K562 (cell line): ENCODE results near the gene ANO10. TPM values are rescaled to one million over a fixed set of nuclear protein-coding genes. Genes with fewer than 3 reads are reported as not detected.

ENCODE experiments used
- ARID1B ChIP-seq: fragments of 450-650 bp; IDR thresholded peaks from 2 replicates; pipeline ENCODE4 v1.6.1; 2016; ENCODE audit warnings: antibody characterized with exemption, mild to moderate bottlenecking, inconsistent platforms
- ARID3B ChIP-seq: fragments of 250-450 bp; sonication (Bioruptor Pico); IDR thresholded peaks from 2 replicates; pipeline ENCODE4 v1.4.0; 2020; ENCODE audit warnings: borderline replicate concordance
- ATF1 ChIP-seq, 2 experiments: fragments of 450-650 bp in 1 of 2; IDR thresholded peaks; 2 replicates each; pipeline ENCODE4 v1.6.1; 2016; ENCODE audit warnings: missing compliant biosample characterization in 1 of 2, missing genetic modification characterization in 1 of 2
- BRD4 ChIP-seq: fragments of 200-600 bp; sonication (generic); IDR thresholded peaks from 2 replicates; pipeline ENCODE4 v1.6.1; 2017; ENCODE audit warnings: inconsistent platforms
- CXXC5 ChIP-seq: fragments of 250-450 bp; sonication (Bioruptor Pico); IDR thresholded peaks from 2 replicates; pipeline ENCODE4 v1.8.0; 2022; ENCODE audit warnings: inconsistent platforms, mild to moderate bottlenecking, moderate library complexity
- FOSL1 ChIP-seq: fragments of 200-800 bp; sonication (Bioruptor generic); conservative IDR thresholded peaks from 2 replicates; pipeline ENCODE4 v1.6.1; 2016; ENCODE audit warnings: missing genetic modification characterization, missing compliant biosample characterization
- ILK ChIP-seq: fragments of 450-650 bp; IDR thresholded peaks from 2 replicates; pipeline ENCODE4 v1.6.1; 2016; ENCODE audit warnings: missing genetic modification characterization, low read depth, mild to moderate bottlenecking, missing compliant biosample characterization, moderate library complexity, borderline replicate concordance
- LCOR ChIP-seq: sonication (generic); formaldehyde crosslinking; IDR thresholded peaks from 2 replicates; pipeline ENCODE4 v1.8.0; 2022; ENCODE audit warnings: mild to moderate bottlenecking, missing genetic modification reagents
- NCOA4 ChIP-seq: fragments of 450-650 bp; IDR thresholded peaks from 2 replicates; pipeline ENCODE4 v1.6.1; 2018; ENCODE audit warnings: mild to moderate bottlenecking; ENCODE audit not compliant: partially characterized antibody
- NFE2L1 ChIP-seq: fragments of 450-650 bp; IDR thresholded peaks from 2 replicates; pipeline ENCODE4 v1.6.1; 2016; ENCODE audit warnings: missing genetic modification characterization, low read depth, mild to moderate bottlenecking, missing compliant biosample characterization, moderate library complexity, borderline replicate concordance
- PHF20 ChIP-seq: fragments of 450-650 bp; IDR thresholded peaks from 2 replicates; pipeline ENCODE4 v1.6.1; 2018; ENCODE audit not compliant: partially characterized antibody
- POLR2H ChIP-seq: IDR thresholded peaks from 2 replicates; pipeline ENCODE4 v1.6.1; 2016; ENCODE audit warnings: missing genetic modification characterization, low read depth, mild to moderate bottlenecking, control low read depth, missing compliant biosample characterization, moderate library complexity
- PURB ChIP-seq: sonication (generic); formaldehyde crosslinking; IDR thresholded peaks from 2 replicates; pipeline ENCODE4 v1.9.0; 2021; ENCODE audit warnings: low read depth, mild to moderate bottlenecking, missing genetic modification reagents
- STAG1 ChIP-seq: sonication (generic); formaldehyde crosslinking; IDR thresholded peaks from 2 replicates; pipeline ENCODE4 v1.5.0; 2020; ENCODE audit warnings: missing genetic modification reagents, borderline replicate concordance
- ZNF232 ChIP-seq: sonication (generic); formaldehyde crosslinking; IDR thresholded peaks from 2 replicates; pipeline ENCODE4 v1.8.0; 2022; ENCODE audit warnings: mild to moderate bottlenecking, missing genetic modification reagents
- ZNF76 ChIP-seq: fragments of 250-450 bp; sonication (Bioruptor Pico); IDR thresholded peaks from 2 replicates; pipeline ENCODE4 v1.4.0; 2020; ENCODE audit warnings: mild to moderate bottlenecking, moderate library complexity, borderline replicate concordance
- polyA plus RNA-seq, 8 experiments: library from polyadenylated mRNA; depleted of rRNA in 4 of 8; stranded (reverse) in 5 of 8; unstranded in 3 of 8; fragments of >200 nt; fragmentation: Nextera tagmentation in 2 of 8; fragmentation: Illumina TruSeq in 1 of 8; extraction: Ambion mirVana in 2 of 8; extraction: Trizol in 1 of 8; gene quantifications; 2 replicates each; pipeline versions ENCODE4 v1.2.1 to v1.2.3, GENCODE V29; 2011 to 2014; ENCODE audit warnings: inconsistent platforms in 1 of 8, missing spikeins in 1 of 8
- total RNA-seq, 7 experiments: library from RNA; depleted of rRNA in 6 of 7; stranded (reverse); fragments of >200 nt in 6 of 7; fragmentation: Illumina TruSeq in 2 of 7; extraction: Trizol in 2 of 7; gene quantifications; 2 replicates each; pipeline versions ENCODE4 v1.2.1 to v1.2.3, GENCODE V29; 2011 to 2021; ENCODE audit warnings: low replicate concordance in 1 of 7
- TF ChIP-seq, protein P1 (sequence below): sonication (generic); formaldehyde crosslinking; IDR thresholded peaks from 2 replicates; pipeline ENCODE4 v1.8.0; 2022; ENCODE audit warnings: missing genetic modification reagents, mild to moderate bottlenecking, moderate library complexity, borderline replicate concordance
- TF ChIP-seq, protein P2 (sequence below): fragments of 250-450 bp; sonication (Bioruptor Pico); IDR thresholded peaks from 2 replicates; pipeline ENCODE4 v1.8.0; 2021; ENCODE audit warnings: moderate library complexity, mild to moderate bottlenecking, inconsistent platforms
- TF ChIP-seq, protein P3 (sequence below): fragments of 450-650 bp; formaldehyde crosslinking; IDR thresholded peaks from 2 replicates; pipeline ENCODE4 v1.4.0; 2022; ENCODE audit warnings: missing genetic modification characterization
- TF ChIP-seq, protein P4 (sequence below): fragments of 250-450 bp; sonication (Bioruptor Pico); IDR thresholded peaks from 2 replicates; pipeline ENCODE4 v1.9.0; 2021; ENCODE audit warnings: mild to moderate bottlenecking
- TF ChIP-seq, protein P5 (sequence below), 2 experiments: fragments of 450-650 bp in 1 of 2; sonication (generic) in 1 of 2; formaldehyde crosslinking; conservative IDR thresholded peaks; 2 replicates each; pipeline versions ENCODE4 v1.4.0 to v1.8.1; 2020 to 2022; ENCODE audit warnings: mild to moderate bottlenecking in 1 of 2, missing genetic modification reagents in 1 of 2

Gene ANO10
- total and polyA plus RNA-seq, 9 of the 15 experiments (the other 6 are each of a cell fraction or from before 2014, with no cell fraction given), result 6.4 to 46.0 (median 32.3) TPM

GRCh38 chr3:43632269-43632733 is 10.5 kb upstream of the ANO10 start (continued):
- TF ChIP-seq BRD4, result no peak
- TF ChIP-seq PURB (CRISPR knock-in tag), result no peak
- TF ChIP-seq, protein P1, sequence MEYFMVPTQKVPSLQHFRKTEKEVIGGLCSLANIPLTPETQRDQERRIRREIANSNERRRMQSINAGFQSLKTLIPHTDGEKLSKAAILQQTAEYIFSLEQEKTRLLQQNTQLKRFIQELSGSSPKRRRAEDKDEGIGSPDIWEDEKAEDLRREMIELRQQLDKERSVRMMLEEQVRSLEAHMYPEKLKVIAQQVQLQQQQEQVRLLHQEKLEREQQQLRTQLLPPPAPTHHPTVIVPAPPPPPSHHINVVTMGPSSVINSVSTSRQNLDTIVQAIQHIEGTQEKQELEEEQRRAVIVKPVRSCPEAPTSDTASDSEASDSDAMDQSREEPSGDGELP (CRISPR knock-in tag), result no peak
- TF ChIP-seq, protein P2, sequence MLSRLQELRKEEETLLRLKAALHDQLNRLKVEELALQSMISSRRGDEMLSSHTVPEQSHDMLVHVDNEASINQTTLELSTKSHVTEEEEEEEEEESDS (CRISPR knock-in tag), result no peak
- TF ChIP-seq, protein P3, sequence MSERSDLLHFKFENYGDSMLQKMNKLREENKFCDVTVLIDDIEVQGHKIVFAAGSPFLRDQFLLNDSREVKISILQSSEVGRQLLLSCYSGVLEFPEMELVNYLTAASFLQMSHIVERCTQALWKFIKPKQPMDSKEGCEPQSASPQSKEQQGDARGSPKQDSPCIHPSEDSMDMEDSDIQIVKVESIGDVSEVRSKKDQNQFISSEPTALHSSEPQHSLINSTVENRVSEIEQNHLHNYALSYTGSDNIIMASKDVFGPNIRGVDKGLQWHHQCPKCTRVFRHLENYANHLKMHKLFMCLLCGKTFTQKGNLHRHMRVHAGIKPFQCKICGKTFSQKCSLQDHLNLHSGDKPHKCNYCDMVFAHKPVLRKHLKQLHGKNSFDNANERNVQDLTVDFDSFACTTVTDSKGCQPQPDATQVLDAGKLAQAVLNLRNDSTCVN (CRISPR knock-in tag), result no peak
- no peak for TF ChIP-seq LCOR (CRISPR knock-in tag)
- TF ChIP-seq ILK, result no peak
- TF ChIP-seq, protein P4, sequence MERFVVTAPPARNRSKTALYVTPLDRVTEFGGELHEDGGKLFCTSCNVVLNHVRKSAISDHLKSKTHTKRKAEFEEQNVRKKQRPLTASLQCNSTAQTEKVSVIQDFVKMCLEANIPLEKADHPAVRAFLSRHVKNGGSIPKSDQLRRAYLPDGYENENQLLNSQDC (CRISPR knock-in tag), result no peak
- no peak for TF ChIP-seq NCOA4
- no peak for TF ChIP-seq ARID3B (CRISPR knock-in tag)
- peak; percentile 73 for TF ChIP-seq FOSL1 (tag)
- TF ChIP-seq ZNF76 (CRISPR knock-in tag), result no peak
- TF ChIP-seq CXXC5, result 0 out of 2 replicates have a peak, but pooled peaks have one; percentile 29
- peak; percentile 51 for TF ChIP-seq ARID1B
- TF ChIP-seq, protein P5, sequence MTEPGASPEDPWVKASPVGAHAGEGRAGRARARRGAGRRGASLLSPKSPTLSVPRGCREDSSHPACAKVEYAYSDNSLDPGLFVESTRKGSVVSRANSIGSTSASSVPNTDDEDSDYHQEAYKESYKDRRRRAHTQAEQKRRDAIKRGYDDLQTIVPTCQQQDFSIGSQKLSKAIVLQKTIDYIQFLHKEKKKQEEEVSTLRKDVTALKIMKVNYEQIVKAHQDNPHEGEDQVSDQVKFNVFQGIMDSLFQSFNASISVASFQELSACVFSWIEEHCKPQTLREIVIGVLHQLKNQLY (CRISPR knock-in tag; conservative IDR thresholded peaks at IDR 0.05), result no peak
- TF ChIP-seq ATF1 (CRISPR knock-in tag; IDR thresholded peaks at IDR 0.05), result no peak
- TF ChIP-seq ATF1 (tag; IDR thresholded peaks at IDR 0.05), result no peak
- no peak for TF ChIP-seq STAG1 (CRISPR knock-in tag)
- TF ChIP-seq ZNF232 (CRISPR knock-in tag), result no peak
- TF ChIP-seq NFE2L1, result peak; percentile 89
- no peak for TF ChIP-seq POLR2H (tag)
- no peak for TF ChIP-seq PHF20
